Measurements from ENCODE around the gene UBE2L6.

GRCh38 chr11:57598831-57599155 lies 31.3 kb upstream of the UBE2L6 start:
- TF ChIP-seq, protein P1, sequence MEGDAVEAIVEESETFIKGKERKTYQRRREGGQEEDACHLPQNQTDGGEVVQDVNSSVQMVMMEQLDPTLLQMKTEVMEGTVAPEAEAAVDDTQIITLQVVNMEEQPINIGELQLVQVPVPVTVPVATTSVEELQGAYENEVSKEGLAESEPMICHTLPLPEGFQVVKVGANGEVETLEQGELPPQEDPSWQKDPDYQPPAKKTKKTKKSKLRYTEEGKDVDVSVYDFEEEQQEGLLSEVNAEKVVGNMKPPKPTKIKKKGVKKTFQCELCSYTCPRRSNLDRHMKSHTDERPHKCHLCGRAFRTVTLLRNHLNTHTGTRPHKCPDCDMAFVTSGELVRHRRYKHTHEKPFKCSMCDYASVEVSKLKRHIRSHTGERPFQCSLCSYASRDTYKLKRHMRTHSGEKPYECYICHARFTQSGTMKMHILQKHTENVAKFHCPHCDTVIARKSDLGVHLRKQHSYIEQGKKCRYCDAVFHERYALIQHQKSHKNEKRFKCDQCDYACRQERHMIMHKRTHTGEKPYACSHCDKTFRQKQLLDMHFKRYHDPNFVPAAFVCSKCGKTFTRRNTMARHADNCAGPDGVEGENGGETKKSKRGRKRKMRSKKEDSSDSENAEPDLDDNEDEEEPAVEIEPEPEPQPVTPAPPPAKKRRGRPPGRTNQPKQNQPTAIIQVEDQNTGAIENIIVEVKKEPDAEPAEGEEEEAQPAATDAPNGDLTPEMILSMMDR (IDR thresholded peaks at IDR 0.05) = no peak
- no peak for TF ChIP-seq POLR2A (IDR thresholded peaks at IDR 0.05)
